ENCODE measurements around the gene MYH16. TPM values are rescaled to one million over a fixed set of nuclear protein-coding genes. Genes with fewer than 3 reads are reported as not detected.
A peak's percentile ranks its signal among the peaks of the same experiment; 100 is the strongest.

Gene MYH16
- total and polyA plus RNA-seq, 2 donors (not counting 1 experiment from before 2014, with no cell fraction given), result not detected

GRCh38 chr7:99310004-99310403 is 37.4 kb downstream of the MYH16 start:
- Histone ChIP-seq H3K4me1 (ENCODE audit: control insufficient read depth, extremely low read depth, insufficient read depth, low read length) (no peaks in the 10 kb centered on the region), H3K79me2 (ENCODE audit: control insufficient read depth, insufficient read depth, low read length) (no peaks in the 10 kb centered on the region), H3K4me3 (replicated peaks in 1 of 4; ENCODE audit: control extremely low read depth in 1 of 4, insufficient read depth in 1 of 4, low read depth in 3 of 4, low read length in 4 of 4) (no peak overlapping the region), H3K9me3 (ENCODE audit: control insufficient read depth, insufficient read depth, low read depth, low read length) (no peaks in the 10 kb centered on the region), H3K9ac (ENCODE audit: insufficient read depth, low read length) (no peak overlapping the region), H3K27ac (ENCODE audit: insufficient read depth, low read length) (no peak overlapping the region), H4K20me1 (ENCODE audit: control insufficient read depth, extremely low read depth, insufficient read depth, low read length) (no peaks in the 10 kb centered on the region), H3K4me2 (ENCODE audit: extremely low read depth, insufficient read depth, low read length) (no peak overlapping the region), H2AFZ (ENCODE audit: low read length) (no peak overlapping the region), H3K36me3 (ENCODE audit: control insufficient read depth, insufficient read depth, low read length) (no peaks in the 10 kb centered on the region), H3K27me3 (ENCODE audit: control insufficient read depth, insufficient read depth, low read length) (no peaks in the 10 kb centered on the region)
- TF ChIP-seq EZH2 (IDR thresholded peaks at IDR 0.05; ENCODE audit: low read length, missing control alignments) (no peak), CTCF (conservative IDR thresholded peaks at IDR 0.05 in 1 of 2, IDR thresholded peaks at IDR 0.05 in 1 of 2; ENCODE audit: low read depth in 1 of 2, low read length in 2 of 2) (no peak)
- no peak for DNase-seq (ENCODE audit: low read depth in 2 of 2)

GRCh38 chr7:99311702-99312101 is 39.1 kb downstream of the MYH16 start:
- Histone ChIP-seq H4K20me1 (ENCODE audit: control insufficient read depth, extremely low read depth, insufficient read depth, low read length) (no peaks in the 10 kb centered on the region), H3K4me1 (ENCODE audit: control insufficient read depth, extremely low read depth, insufficient read depth, low read length) (no peaks in the 10 kb centered on the region), H3K9ac (ENCODE audit: insufficient read depth, low read length) (no peak overlapping the region), H2AFZ (ENCODE audit: low read length) (no peak overlapping the region), H3K36me3 (ENCODE audit: control insufficient read depth, insufficient read depth, low read length) (no peaks in the 10 kb centered on the region), H3K4me2 (ENCODE audit: extremely low read depth, insufficient read depth, low read length) (no peak overlapping the region), H3K4me3 (replicated peaks in 1 of 4; ENCODE audit: control extremely low read depth in 1 of 4, insufficient read depth in 1 of 4, low read depth in 3 of 4, low read length in 4 of 4) (no peak overlapping the region), H3K27ac (ENCODE audit: insufficient read depth, low read length) (no peak overlapping the region), H3K79me2 (ENCODE audit: control insufficient read depth, insufficient read depth, low read length) (no peaks in the 10 kb centered on the region), H3K9me3 (ENCODE audit: control insufficient read depth, insufficient read depth, low read depth, low read length) (no peaks in the 10 kb centered on the region), H3K27me3 (ENCODE audit: control insufficient read depth, insufficient read depth, low read length) (no peaks in the 10 kb centered on the region)
- DNase-seq (ENCODE audit: low read depth in 2 of 2), result no peak
- no peak for TF ChIP-seq CTCF (conservative IDR thresholded peaks at IDR 0.05 in 1 of 2, IDR thresholded peaks at IDR 0.05 in 1 of 2; ENCODE audit: low read depth in 1 of 2, low read length in 2 of 2)
- TF ChIP-seq EZH2 (IDR thresholded peaks at IDR 0.05; ENCODE audit: low read length, missing control alignments), result no peak

- H3K4me3 ChIP-seq (replicated peaks in 1 of 4; ENCODE audit: control extremely low read depth in 1 of 4, insufficient read depth in 1 of 4, low read depth in 3 of 4, low read length in 4 of 4), result no peak overlapping the region
- H3K36me3 ChIP-seq (ENCODE audit: control insufficient read depth, insufficient read depth, low read length), result no peaks in the 10 kb centered on the region
- no peak overlapping the region for H3K4me2 ChIP-seq (ENCODE audit: extremely low read depth, insufficient read depth, low read length)
- no peaks in the 10 kb centered on the region for H3K4me1 ChIP-seq (ENCODE audit: control insufficient read depth, extremely low read depth, insufficient read depth, low read length)
- no peaks in the 10 kb centered on the region for H3K27me3 ChIP-seq (ENCODE audit: control insufficient read depth, insufficient read depth, low read length)
- TF ChIP-seq EZH2 (IDR thresholded peaks at IDR 0.05; ENCODE audit: low read length, missing control alignments), result no peak
- peak; percentile 89 to 92 for TF ChIP-seq CTCF (conservative IDR thresholded peaks at IDR 0.05 in 1 of 2, IDR thresholded peaks at IDR 0.05 in 1 of 2; ENCODE audit: low read depth in 1 of 2, low read length in 2 of 2)
- no peaks in the 10 kb centered on the region for H3K9me3 ChIP-seq (ENCODE audit: control insufficient read depth, insufficient read depth, low read depth, low read length)
- no peaks in the 10 kb centered on the region for H3K79me2 ChIP-seq (ENCODE audit: control insufficient read depth, insufficient read depth, low read length)
- H4K20me1 ChIP-seq (ENCODE audit: control insufficient read depth, extremely low read depth, insufficient read depth, low read length), result no peaks in the 10 kb centered on the region
- no peak overlapping the region for H3K9ac ChIP-seq (ENCODE audit: insufficient read depth, low read length)
- peak; percentile 25 to 66 for DNase-seq (ENCODE audit: low read depth in 2 of 2)
- H2AFZ ChIP-seq (ENCODE audit: low read length), result no peak overlapping the region
- no peak overlapping the region for H3K27ac ChIP-seq (ENCODE audit: insufficient read depth, low read length)
Measured at GRCh38 chr7:99312316-99313203, 39.9 kb downstream of the MYH16 start.

Measured in fibroblast of lung (primary cell).